ENCODE data around the gene ALPK3.

The ALPK3 gene

GRCh38 chr15:84892786-84893307, 75.7 kb downstream of the ALPK3 start:
- no peak for DNase-seq (ENCODE audit: low read depth in 2 of 2)

DNA sequence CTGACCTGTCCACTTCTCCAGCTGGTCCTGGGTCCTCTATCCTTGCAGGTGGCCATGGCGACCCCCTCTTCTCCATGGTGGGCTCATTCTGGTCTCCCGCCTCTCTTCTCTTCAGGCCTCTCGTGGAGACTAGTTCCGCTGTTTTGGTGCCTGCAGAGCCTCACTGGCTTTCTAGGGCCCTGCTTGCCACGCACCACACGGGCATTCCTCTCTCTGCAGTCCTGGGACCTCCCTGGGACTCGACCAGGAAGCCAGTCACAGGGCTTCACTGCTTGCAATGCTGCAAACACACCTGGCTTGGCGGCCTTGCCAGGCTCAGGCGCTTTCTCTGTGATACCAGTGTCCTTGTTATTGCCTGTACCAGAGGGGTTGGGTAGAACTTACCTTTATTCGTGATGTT, 76.5 kb downstream of the ALPK3 start:
- no peak for DNase-seq (ENCODE audit: low read depth in 2 of 2)

DNA sequence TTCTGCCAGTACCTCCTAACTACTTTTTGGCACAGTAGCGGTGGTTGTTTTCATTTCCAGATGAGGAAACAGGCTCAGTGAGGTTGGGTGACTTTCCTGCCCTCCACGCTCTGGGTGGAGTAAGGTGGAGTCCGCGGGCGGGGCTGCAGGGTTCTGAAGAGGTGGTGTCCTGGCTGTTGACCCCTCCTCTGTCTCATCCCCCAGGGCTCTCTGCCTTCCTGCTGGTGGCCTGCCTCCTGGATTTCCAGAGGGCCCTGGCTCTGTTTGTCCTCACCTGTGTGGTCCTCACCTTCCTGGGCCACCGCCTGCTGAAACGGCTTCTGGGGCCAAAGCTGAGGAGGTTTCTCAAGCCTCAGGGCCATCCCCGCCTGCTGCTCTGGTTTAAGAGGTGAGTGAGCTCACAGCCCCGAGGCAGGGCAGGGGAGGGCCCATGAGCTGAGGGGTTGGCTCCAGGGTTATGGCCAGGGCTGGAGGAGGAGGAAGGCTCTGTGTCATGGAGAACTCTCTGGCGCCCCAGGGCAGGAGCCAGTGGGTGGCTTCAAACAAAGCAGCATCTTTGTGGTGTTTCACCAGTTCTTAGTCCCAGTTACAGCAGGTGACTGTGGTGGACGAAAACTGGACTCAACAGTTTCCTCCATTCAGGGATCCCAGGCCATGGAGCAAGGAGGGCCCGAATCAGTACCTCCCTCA, 77.7 kb downstream of the ALPK3 start:
- no peak for DNase-seq (ENCODE audit: low read depth in 2 of 2)

DNA sequence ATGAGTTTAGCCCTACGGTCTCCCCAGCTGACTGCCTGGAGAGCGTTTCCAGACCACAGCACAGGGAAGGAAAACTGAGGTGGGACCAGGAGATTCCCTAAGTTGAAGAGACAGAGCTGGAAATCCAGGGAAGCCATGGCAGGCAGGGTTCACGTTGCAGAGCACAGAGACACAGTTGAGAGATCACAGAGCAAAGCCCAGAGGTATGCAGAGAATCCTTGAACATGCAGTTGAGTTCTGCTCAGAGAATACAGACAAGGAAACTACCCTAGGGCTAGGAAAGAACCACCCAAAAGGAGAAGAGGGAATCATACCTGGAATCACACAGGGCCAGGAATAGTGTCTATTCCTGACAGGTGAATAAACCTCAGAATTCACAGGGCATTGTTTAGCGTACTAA, 81.6 kb downstream of the ALPK3 start:
- no peak for DNase-seq (ENCODE audit: low read depth in 2 of 2)

DNA sequence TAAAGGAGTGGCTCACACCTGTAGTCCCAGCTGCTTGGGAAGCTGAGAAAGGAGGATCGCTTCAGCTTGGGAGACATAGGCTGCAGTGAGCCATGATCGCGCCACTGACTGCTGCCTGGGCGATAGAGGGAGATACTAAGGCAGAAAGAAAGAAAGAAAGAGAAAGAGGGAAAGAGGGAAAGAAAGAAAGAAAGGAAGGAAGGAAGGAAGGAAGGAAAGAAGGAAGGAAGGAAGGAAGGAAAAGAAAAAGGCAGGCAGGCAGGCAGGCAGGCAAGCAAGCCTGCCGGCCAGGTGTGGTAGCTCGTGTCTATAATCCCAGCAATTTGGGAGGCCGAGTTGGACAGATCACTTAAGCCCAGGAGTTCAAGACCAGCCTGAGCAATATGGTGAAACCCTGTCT, 82.6 kb downstream of the ALPK3 start:
- no peak for DNase-seq (ENCODE audit: low read depth in 2 of 2)

DNA sequence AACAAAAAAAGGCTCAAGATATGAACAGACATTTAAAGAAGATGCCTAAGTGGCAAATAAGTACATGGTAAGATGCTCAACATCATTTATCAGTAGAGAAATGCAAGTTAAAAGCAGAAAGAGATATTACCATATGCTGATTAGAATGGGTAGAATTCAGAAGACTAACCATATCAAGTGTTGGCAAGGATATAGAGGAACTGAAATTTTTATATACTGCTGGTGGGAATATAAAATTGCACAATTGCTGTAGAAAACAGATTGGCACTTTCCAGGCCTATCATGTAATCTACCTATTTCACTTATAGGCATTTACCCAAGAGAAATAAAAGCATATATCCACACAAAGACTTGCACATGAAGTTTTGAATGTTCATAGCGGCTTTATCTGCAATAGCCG, 84.4 kb downstream of the ALPK3 start:
- DNase-seq (ENCODE audit: low read depth in 2 of 2): no peak

GRCh38 chr15:84903751-84904150, 86.6 kb downstream of the ALPK3 start:
- DNase-seq (ENCODE audit: low read depth in 2 of 2): no peak

DNA sequence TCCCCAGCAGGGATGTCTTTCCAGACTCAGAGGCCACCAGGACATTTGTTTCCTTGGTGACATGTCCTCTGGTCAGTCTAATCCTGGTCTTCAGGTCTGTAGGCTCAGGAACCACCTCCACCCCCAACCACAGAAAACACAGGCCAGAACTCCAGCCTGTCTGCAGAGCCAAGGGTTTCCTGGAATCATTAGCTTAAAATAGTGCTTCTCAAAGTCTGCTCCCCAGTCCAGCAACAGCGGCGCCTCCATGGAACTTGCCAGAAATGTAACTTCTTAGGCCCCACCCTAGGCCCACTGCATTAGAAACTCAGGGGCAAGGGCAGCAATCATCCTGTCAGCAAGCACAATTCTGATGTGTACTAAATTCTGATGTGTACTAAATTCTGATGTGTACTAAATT, 87.3 kb downstream of the ALPK3 start:
- DNase-seq (ENCODE audit: low read depth in 2 of 2): no peak

DNA sequence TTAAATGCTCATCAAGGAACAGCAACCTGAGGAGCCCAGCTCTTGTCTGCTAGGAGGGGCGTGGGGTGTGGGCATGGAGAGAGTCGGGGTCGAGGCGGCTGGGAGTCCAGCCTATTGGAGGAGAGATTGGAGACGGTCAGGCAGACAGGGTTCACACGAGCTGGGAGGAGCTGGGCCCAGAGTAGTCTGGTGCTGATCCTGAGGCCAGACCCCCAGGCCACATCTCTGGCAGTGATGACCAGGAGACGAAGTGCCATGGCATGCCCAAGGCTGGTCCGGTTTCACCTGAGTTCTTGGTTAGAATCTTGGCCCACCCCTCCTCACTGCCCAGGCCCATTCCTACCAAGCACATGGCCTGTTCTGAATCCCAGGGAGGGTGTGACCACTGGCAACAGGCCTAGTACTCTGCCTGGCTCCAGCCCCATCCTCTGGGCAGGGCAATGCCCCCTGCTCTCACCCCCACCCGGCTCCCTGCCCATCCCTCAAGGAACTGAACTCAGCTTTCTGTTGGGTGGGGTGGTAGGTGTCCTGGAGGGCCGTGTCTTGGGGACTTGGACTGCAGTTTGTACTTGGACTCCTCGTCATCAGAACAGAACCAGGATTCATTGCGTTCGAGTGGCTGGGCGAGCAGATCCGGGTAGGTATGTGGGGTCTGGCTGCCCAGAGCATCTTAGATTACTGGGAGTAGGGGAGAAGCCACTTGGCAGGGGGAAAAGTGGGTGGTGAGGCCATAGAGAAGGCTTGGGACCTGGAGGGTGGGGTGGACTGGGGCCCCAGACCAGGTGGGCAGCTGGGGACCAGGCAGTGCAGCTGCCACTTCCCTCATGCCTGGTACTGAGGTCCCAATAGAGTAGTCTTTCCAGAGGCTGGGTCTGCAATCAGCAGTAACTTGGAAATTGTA, 88.1 kb downstream of the ALPK3 start:
- no peak for DNase-seq (ENCODE audit: low read depth in 2 of 2)

DNA sequence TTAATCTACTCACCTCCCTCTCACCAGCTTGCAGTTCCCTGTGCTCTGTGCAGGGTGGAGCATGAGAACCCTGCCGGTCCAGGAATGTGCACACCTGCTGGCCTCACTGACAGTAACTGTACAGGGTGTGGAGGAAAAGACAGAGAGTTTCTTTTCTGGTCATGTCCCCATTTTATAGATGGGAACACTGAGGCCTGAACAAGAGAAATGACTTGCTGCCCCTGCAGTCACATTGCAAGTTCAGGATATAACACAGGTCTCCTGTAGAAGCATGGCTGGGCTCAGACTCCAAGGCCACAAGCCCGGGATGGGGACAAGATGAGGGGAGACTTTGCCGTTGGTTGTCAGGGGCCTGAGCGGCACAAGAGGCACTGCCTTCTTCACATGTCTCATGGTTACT, 90.6 kb downstream of the ALPK3 start:
- DNase-seq (ENCODE audit: low read depth in 2 of 2): no peak

GRCh38 chr15:84908564-84908963, 91.4 kb downstream of the ALPK3 start:
- no peak for DNase-seq (ENCODE audit: low read depth in 2 of 2)

DNA sequence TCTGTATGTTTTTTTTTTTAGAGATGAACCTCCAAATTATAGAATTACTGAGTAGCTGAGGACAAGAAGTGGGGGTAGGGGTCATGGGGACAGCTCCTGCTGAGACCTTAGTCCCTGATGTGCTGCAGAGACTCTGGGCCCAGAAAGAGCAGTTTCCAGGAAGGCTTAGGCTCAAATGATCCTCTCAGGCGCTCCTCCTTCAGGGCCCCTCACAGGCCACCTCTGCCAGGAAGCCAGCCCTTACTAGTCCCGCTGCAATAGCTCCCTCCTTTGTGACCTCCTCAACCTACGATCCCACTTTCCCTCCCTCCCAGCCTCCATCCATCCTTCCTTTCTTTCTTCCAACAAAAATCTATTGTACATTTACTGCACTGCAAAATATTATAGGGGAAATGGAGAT, 91.9 kb downstream of the ALPK3 start:
- no peak for DNase-seq (ENCODE audit: low read depth in 2 of 2)

- DNase-seq (ENCODE audit: low read depth in 2 of 2): no peak
Measured at GRCh38 chr15:84909782-84910181, 92.6 kb downstream of the ALPK3 start.

GRCh38 chr15:84910928-84911623, 93.9 kb downstream of the ALPK3 start:
- no peak for DNase-seq (ENCODE audit: low read depth in 2 of 2)

GRCh38 chr15:84911879-84912660, 94.9 kb downstream of the ALPK3 start:
- DNase-seq (ENCODE audit: low read depth in 2 of 2): no peak

DNA sequence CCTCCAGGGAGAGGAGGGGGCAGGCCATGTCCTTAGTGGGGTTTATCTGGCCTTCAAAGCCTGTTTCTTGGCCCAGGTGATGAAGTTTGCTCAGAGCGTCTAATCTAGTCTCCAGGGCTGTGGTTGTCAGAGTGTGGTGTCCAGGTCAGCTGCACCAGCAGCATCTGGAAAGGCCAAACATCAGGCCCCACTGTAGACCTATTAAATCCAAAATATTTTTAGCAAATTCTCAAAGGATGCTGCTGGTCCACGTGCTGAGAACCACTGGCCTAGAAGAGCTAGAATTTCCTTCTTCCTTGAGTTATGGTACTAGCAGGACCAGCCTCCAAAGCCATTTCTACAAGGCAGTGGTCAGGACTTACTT, 96.2 kb downstream of the ALPK3 start:
- DNase-seq (ENCODE audit: low read depth in 2 of 2): no peak

- DNase-seq (ENCODE audit: low read depth in 2 of 2): no peak
Measured at GRCh38 chr15:84914351-84914750, 97.2 kb downstream of the ALPK3 start.

DNA sequence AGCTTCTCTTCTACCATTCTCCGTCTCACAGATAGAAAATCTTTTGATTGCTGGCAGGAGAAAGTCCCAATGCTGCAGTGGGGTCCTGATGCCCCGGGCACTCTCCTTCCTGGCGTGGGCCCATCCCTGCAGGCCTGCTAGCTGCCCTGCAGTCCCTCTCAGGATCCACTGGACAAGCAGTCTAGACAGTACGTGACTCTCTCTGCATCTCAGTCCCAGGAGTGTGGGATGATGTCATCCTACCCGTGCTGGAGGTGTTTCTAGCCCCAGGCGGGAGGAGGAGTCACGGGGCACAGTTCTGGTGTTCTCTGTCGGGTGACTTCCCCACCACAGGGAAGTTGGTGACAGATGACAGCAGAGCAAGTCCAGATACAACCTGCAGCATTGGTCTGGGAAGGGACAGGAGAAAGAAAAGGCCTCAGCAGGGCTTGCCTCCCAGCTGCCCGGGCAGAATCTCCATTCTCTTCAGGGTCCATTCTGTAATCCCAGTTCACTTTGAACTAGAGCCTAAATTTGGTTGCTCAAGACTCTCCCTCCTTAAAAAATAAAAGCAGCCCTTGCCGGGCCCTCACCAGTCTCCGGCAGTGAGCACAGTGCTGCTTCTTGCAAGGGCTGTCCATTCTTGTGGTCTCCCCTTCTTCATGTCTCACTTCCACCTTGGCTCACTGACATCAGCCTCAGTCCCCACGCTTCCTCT, 97.9 kb downstream of the ALPK3 start:
- no peak for DNase-seq (ENCODE audit: low read depth in 2 of 2)

- DNase-seq (ENCODE audit: low read depth in 2 of 2): no peak
Measured at GRCh38 chr15:84915606-84915958, 98.4 kb downstream of the ALPK3 start.

DNA sequence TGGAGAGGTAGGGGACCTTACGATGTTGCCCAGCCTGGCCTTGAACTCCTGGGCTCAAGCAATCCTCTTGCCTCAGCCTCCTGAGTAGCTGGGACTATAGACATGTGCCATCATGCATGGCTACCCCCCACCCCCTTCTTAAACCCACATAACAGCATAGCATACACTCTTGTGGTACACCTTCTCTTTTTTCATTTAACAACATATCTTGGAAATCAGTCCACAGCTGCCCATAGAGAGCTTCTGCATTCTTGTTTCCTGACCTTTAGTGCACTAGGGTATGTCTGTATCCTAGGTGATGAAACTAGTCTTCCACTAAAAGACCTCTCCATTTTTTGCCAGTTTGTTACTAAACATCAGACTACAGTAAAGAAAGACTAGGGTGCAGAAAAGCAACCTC, 100.3 kb downstream of the ALPK3 start:
- no peak for DNase-seq (ENCODE audit: low read depth in 2 of 2)

- DNase-seq (ENCODE audit: low read depth in 2 of 2): no peak
Measured at GRCh38 chr15:84919106-84919667, 102.0 kb downstream of the ALPK3 start.
